Jurkat, Clone E6-1 (cell line): ENCODE data around the gene ELAVL2.

Source experiments
- DNase-seq: peaks from one replicate; pipeline ENCODE4 v3.0.0-alpha.2; 2011; ENCODE audit warnings: low read depth, low spot score
- H3K4me3 ChIP-seq: 2 replicates; pipeline ENCODE4 v1.5.1; 2011; ENCODE audit warnings: mild to moderate bottlenecking, low read length, control low read depth, moderate library complexity

Gene ELAVL2

DNA sequence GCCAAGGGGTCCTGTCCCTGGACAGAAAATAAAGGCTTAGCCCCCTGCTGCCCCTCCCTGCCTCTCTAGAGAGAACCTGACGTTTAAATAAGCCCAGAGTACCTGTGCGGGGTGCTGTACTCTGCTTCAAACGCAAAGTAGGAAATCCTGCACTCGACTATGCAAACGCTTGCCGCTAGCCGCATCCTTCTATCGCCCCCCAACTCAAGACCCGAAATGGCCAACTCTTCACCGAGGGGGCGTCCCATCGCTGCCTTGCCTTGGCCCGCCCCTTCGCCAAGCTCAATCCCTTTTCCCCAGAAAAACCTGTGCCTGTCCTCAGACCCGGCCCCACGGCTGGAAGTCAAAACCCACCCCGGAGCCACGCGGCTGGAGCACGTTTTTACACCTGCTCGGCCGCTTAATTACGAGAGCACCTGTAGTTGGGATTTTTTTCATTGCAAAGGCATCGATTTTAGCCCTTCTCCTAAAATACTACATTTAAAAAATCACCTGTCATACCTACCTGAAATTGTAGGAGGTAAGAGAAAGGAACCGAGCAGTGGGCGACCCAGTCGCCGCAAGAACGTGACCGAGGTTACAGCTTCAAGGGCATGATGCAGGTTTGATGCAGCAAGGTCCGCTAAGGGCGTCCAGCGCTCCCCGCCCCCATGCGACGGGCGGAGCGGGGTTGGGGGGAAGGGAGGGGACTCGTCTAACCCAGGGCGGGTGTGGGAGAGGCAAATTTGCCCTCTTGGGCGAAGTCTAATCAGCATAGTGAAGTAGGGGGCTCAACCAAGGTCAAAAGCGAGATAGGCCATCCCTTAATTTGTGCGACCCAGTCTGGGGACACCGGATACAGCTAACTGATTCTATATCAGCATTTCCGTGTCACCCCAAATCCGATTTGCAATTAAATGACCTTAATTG is 3.5 kb downstream of the ELAVL2 start:
- no peak for DNase-seq
- H3K4me3 ChIP-seq, result no peak overlapping the region

GRCh38 chr9:23821375-23822181 is 4.5 kb downstream of the ELAVL2 start:
- H3K4me3 ChIP-seq, result no peak overlapping the region
- no peak for DNase-seq

GRCh38 chr9:23820451-23821374 is 5.3 kb downstream of the ELAVL2 start:
- DNase-seq, result no peak
- H3K4me3 ChIP-seq, result no peak overlapping the region

DNA sequence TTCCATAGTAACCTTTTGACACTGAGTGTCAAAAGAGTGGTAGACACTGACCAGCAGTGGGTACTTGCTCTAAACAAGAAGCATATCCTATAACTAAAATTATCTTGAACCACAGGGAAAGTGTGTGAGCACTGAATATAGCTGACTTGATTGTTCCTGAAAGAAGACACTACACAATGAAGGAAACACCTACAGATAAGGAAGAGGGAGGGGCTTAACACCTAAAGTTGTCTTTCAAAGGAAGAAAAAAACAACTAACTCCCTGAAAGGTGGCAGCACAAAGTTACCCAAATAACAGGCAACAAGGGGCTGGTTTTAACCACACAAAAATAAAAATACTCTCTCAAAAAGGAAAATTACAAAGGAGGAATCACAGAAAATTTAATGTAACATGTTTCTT is 6.6 kb downstream of the ELAVL2 start:
- H3K4me3 ChIP-seq, result no peak overlapping the region
- no peak for DNase-seq

DNA sequence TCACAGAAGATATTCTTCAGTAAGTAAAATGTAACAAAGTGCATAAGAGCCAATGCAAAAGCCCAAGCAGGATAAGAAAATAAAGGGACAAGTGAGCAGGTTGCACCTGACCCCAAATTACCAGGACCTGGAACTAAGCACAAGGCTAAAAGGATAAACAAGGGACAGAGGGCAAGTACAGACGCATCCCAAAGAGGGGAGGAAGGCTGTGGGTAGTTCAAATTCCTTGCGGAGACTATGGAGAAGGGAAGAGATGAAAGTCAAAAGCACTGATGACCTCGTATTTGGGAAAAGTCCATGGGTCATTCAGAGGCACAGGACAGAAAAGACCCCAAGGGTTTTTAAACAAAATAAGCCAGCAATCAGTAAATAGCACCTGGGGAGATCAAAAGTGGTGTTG is 11.8 kb downstream of the ELAVL2 start:
- no peak overlapping the region for H3K4me3 ChIP-seq

DNA sequence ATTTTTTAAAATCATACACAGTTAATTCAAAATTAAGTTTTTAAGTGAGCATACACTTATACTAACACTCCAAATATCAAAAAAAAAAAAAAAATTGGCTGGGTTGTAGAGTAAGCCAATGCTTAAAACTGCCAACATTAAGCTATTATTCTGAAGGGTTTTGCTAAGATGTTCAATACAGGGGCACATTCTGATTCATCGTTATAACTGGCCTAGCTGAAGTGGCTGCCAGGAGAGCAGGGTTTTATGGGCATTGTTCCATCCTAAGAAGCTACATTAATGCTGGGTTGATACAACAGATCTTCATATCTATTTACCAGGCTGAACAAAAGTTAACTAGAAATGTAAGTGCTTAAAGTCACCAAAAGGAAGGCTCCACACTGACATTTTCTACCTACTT is 13.4 kb downstream of the ELAVL2 start:
- DNase-seq, result no peak
- H3K4me3 ChIP-seq, result no peak overlapping the region

More for the DNA sequence above, 11.8 kb downstream of the ELAVL2 start:
- no peak for DNase-seq

DNA sequence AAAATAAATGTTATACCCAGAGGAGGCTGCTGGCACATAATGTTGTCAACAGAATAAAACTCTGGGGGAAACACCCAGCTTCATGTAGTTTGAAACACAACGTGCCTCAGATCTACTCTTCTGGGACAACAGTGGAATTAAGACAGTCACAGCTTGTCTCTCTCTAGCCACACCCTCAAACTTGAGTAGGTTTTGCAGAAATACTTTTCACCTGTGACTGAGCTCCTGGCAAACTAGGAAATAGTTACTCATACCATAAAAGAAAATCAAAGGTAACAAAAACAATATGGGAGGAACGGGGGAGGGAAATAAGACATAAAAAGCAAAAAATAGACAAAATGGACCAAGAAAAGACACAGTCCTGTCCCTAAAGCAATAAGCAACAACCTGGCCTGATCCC is 14.4 kb downstream of the ELAVL2 start:
- H3K4me3 ChIP-seq, result no peak overlapping the region
- DNase-seq, result no peak

DNA sequence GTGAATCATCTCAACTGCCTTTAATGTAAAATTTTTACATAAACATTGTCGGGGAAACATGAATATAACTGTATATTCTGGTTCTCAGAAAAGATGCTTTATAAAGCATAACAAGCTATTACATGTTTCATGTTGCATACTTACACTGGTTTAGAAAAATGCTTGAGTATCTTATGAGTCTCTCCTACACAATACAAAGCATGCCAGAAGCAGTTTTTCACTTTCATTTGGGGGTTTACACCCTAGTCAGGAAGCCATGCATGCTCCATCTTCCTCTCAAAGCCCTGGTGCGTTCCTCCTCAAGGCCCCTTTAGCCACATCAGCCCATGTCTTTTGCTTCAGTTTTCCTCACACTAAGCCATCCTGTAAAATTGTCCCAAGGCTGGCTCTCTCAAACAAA is 22.8 kb downstream of the ELAVL2 start:
- no peak for DNase-seq
- H3K4me3 ChIP-seq, result no peak overlapping the region

GRCh38 chr9:23801523-23801922 is 24.5 kb downstream of the ELAVL2 start:
- no peak for DNase-seq
- no peak overlapping the region for H3K4me3 ChIP-seq

DNA sequence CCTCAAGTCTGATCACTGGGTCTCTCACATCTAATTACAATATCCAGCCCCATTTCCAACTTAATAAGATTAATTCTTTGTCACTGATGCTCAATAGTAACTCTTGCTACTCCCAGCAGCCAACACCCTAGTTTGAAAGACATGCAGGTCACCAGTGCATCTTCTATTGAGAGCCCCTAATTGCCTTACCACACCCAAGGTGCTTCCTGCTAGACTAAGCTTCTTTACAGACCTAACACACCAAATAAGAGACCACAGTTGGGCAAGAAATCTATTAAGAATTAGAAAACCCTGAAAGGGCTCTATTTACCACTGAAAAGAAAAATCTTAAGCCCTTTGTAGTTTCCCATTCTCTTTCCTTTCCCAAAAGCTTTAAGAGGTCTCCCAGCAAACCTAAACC is 26.5 kb downstream of the ELAVL2 start:
- H3K4me3 ChIP-seq, result no peak overlapping the region
- no peak for DNase-seq

- no peak for DNase-seq
- no peak overlapping the region for H3K4me3 ChIP-seq
Observed at GRCh38 chr9:23798325-23798724, 27.7 kb downstream of the ELAVL2 start.

GRCh38 chr9:23796209-23796608 is 29.8 kb downstream of the ELAVL2 start:
- no peak for DNase-seq
- no peak overlapping the region for H3K4me3 ChIP-seq

DNA sequence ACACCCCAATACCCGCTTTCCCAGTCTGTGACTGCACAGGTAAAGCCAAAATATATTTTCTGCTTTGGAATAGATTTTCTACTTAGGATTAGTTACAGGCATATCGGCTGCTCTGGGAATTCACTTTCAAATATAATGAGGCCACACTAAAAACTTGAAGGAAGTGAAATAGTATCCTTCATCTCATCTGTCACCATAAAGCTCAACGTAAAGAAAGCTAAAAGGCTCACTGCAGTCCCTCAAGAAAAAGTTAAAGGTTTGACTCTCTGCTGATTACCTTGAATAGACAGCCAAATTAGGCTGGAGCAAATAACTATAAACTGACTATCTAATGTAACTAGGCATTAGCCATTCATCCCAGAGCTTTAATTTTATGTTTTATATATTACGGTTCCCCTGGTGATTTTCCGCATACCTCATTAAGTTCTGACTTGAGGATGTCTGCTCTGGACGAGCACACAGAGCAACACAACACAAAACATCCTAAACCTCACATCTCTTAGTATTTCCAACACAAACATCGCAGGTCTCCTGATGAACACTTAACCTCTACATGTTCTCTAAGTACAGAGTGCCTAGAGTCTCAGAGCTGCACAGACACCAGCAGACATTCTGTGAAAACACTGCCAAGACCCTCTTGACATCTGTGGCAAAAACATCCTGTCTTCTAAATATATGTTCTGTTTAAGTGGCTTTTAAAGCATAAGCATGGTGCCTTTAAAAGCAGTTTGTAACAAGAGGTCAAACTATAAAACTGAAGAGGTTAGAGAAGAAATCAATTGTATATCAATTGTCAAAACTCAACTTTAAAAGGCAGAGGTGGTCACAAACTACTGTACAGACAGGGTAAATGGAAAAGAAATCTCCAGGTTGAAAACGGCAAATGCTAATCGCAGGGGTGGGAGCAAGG is 35.4 kb downstream of the ELAVL2 start:
- H3K4me3 ChIP-seq, result no peak overlapping the region
- DNase-seq, result no peak

GRCh38 chr9:23789529-23790254 is 36.3 kb downstream of the ELAVL2 start:
- DNase-seq, result no peak
- no peak overlapping the region for H3K4me3 ChIP-seq

GRCh38 chr9:23784962-23785361 is 41.1 kb downstream of the ELAVL2 start:
- no peak overlapping the region for H3K4me3 ChIP-seq
- no peak for DNase-seq

DNA sequence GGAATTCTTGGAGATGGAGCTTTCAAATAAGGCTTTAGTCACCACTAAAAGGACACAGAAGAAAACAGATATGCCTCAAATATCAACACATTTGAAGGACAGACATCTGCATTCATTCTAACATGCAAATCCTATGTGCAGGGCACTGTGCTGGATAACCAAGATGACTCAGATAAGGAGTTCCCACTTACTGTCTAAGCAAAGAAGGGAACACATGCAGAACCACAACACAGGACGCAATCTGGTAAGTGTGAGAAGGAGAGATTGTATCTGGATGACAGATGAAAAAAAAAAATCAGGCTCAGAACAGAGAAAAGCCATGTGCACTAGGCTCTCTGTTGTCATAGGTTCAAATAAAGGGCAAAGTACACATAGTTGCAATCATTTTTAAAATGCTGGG is 42.5 kb downstream of the ELAVL2 start:
- DNase-seq, result no peak
- no peak overlapping the region for H3K4me3 ChIP-seq

DNA sequence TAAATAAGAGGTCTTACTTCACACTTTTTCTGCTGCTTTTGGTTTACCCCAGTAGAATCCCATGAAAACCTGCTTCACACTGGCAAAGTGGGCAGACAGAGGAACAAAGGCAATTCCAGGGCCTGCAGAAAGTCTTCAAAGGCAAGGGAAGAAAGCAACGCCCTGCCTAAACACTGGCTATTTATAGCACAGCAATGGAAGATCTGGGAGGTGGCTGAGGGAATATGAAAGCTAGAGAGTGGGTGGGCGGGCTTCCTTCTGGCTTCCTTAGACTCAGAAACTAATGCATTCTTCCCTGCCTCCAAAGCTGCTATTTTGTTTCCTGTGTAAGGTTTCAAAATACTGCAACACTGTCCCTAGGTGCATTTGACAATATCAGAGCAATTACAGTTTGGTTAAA is 46.8 kb downstream of the ELAVL2 start:
- H3K4me3 ChIP-seq, result no peak overlapping the region
- DNase-seq, result no peak

DNA sequence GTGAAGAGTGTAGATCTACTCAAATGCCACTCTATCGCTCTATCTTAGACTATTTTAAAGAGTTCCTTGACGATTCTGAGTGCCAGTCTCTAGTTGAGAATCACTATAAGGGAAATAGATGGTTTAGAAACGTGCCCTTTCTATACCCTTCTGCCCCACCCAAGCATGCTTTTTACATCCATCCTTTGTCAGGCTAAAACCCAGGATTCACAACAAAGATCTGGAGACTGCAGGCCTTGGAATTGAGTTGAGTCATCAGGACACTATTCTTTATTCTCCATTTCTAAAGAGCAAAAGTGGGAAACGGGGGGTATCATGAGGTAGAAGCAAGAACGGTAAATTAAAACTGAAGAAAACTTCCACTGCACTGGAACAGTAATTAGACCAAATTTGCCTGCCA is 48.7 kb downstream of the ELAVL2 start:
- no peak for DNase-seq
- no peak overlapping the region for H3K4me3 ChIP-seq
